Measurements from ENCODE around the gene PLEKHH2.

GRCh38 chr2:43759195-43759594 is 122.1 kb downstream of the PLEKHH2 start:
- no peak for TF ChIP-seq POU6F1 (CRISPR knock-in tag; IDR thresholded peaks at IDR 0.05; ENCODE audit: borderline replicate concordance, low read depth)
- no peak for TF ChIP-seq ZNF565 (CRISPR knock-in tag; conservative IDR thresholded peaks at IDR 0.05; ENCODE audit: low read depth)
- TF ChIP-seq RARB (CRISPR knock-in tag; IDR thresholded peaks at IDR 0.05): no peak
- no peak for TF ChIP-seq ZFP30 (CRISPR knock-in tag; IDR thresholded peaks at IDR 0.05)
- no peak for TF ChIP-seq SNAI2 (CRISPR knock-in tag; IDR thresholded peaks at IDR 0.05)
- no peak for TF ChIP-seq TOX (CRISPR knock-in tag; IDR thresholded peaks at IDR 0.05; ENCODE audit: borderline replicate concordance)
- TF ChIP-seq ZC3H10 (CRISPR knock-in tag; IDR thresholded peaks at IDR 0.05): no peak
- no peak for TF ChIP-seq CREB5 (CRISPR knock-in tag; IDR thresholded peaks at IDR 0.05; ENCODE audit: low read depth)
- TF ChIP-seq PPARA (CRISPR knock-in tag; IDR thresholded peaks at IDR 0.05; ENCODE audit: borderline replicate concordance): no peak
- TF ChIP-seq ARNTL (CRISPR knock-in tag; IDR thresholded peaks at IDR 0.05; ENCODE audit: borderline replicate concordance, low read depth): no peak
- TF ChIP-seq PATZ1 (CRISPR knock-in tag; IDR thresholded peaks at IDR 0.05; ENCODE audit: borderline replicate concordance): 0 out of 2 replicates have a peak, but pooled peaks have one; percentile 17
- peak; percentile 78 for TF ChIP-seq ISL1 (CRISPR knock-in tag; IDR thresholded peaks at IDR 0.05)
- no peak for TF ChIP-seq BACH2 (CRISPR knock-in tag; IDR thresholded peaks at IDR 0.05; ENCODE audit: borderline replicate concordance)

Measured in SK-N-SH treated with all-trans-retinoic acid at 6 μM for 48 hours (cell line).